Mucosa of rectum (tissue), 2 donors: Measurements from ENCODE around the gene PPAN.

ENCODE experiments used
- H3K27ac ChIP-seq, 2 donors: one replicate each; pipeline ENCODE4 v1.7.0; 2013; ENCODE audit warnings: inconsistent platforms in 2 of 2, low read depth in 2 of 2, low read length in 2 of 2
- H3K27me3 ChIP-seq, 2 donors: one replicate each; pipeline ENCODE4 v1.7.0; 2013; ENCODE audit warnings: low read length in 2 of 2; ENCODE audit not compliant: control insufficient read depth in 2 of 2, insufficient read depth in 2 of 2
- H3K36me3 ChIP-seq, 2 donors: one replicate each; pipeline ENCODE4 v1.7.0; 2013; ENCODE audit warnings: low read length in 2 of 2; ENCODE audit not compliant: control insufficient read depth in 2 of 2, insufficient read depth in 2 of 2
- H3K4me1 ChIP-seq, 2 donors: one replicate each; pipeline ENCODE4 v1.7.0; 2013; ENCODE audit warnings: low read length in 2 of 2, mild to moderate bottlenecking in 1 of 2; ENCODE audit not compliant: control insufficient read depth in 2 of 2, insufficient read depth in 2 of 2
- H3K4me3 ChIP-seq, 2 donors: one replicate each; pipeline ENCODE4 v1.7.0; 2013; ENCODE audit warnings: low read length in 2 of 2
- H3K9ac ChIP-seq, 2 donors: one replicate each; pipeline ENCODE4 v1.7.0; 2013; ENCODE audit warnings: low read length in 2 of 2, low read depth in 1 of 2, mild to moderate bottlenecking in 1 of 2
- H3K9me3 ChIP-seq, 2 donors: one replicate each; pipeline ENCODE4 v1.7.0; 2013; ENCODE audit warnings: low read length in 2 of 2; ENCODE audit not compliant: control insufficient read depth in 2 of 2
- donor health status: healthy.
- donor health status: Normal muscosa, but diverticular disease.

The PPAN gene

DNA sequence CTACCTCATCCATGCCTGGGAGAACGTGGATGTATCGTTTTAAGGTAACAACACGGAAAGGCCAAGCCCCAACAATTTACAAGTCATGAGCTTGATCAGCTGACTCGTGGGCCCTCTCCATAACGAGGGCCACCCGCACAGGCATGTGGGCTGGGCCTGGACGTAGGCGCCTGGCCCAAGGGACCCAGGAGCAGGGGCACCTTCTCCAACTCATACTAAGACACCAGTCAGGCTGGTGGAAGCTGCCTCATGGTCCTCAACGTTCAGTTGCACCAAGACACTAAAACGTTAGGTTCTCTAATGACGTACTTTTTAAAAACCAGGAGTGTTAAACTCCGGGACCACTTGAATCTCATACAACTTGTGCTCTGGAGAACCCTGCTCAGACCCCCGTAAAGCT lies 35.3 kb downstream of the PPAN start:
- no peaks in the 10 kb centered on the region for H3K27me3 ChIP-seq
- peaks cover 66 to 82% of the 10 kb centered on the region in 2 donors for H3K36me3 ChIP-seq
- no peaks in the 10 kb centered on the region for H3K9me3 ChIP-seq
- H3K9ac ChIP-seq, result no peak overlapping the region
- peaks cover 7 to 8% of the 10 kb centered on the region in 2 donors for H3K4me1 ChIP-seq
- H3K27ac ChIP-seq, result no peak overlapping the region
- H3K4me3 ChIP-seq, result no peak overlapping the region

DNA sequence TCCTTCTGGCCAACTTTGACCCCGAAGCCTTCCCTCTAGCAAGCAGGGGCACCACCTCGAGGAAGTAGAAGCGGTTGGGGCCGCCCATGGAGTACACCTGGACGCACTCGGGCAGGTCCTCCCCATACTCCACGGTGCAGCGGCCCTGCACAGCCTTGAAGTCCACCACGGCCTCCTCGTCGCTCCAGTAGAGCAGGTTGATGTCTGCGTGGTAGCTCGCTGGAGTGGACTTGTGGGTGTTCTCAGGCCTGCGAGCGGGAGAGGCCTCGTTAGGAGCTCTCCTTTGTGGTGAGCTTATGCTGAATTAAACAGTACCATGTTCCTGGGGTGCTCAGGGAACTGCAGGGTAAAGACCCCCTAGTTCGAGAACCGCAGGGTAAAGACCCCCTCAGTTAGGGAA lies 35.8 kb downstream of the PPAN start:
- H3K4me3 ChIP-seq, result no peak overlapping the region
- H3K36me3 ChIP-seq, result peaks cover 62 to 83% of the 10 kb centered on the region in 2 donors
- H3K27ac ChIP-seq, result peak overlapping the region; percentile 50 to 82

GRCh38 chr19:10142701-10143375 lies 36.7 kb downstream of the PPAN start:
- Histone ChIP-seq H3K27ac (peak overlapping the region; percentile 50 to 82), H3K4me3 (no peak overlapping the region), H3K9me3 (no peaks in the 10 kb centered on the region), H3K4me1 (peaks cover 7 to 8% of the 10 kb centered on the region in 2 donors), H3K9ac (peak overlapping the region; percentile 0 to 52), H3K36me3 (peaks cover 54 to 75% of the 10 kb centered on the region in 2 donors), H3K27me3 (no peaks in the 10 kb centered on the region)

More for the DNA sequence above, 35.8 kb downstream of the PPAN start:
- H3K4me1 ChIP-seq, result peaks cover 7 to 8% of the 10 kb centered on the region in 2 donors
- no peaks in the 10 kb centered on the region for H3K27me3 ChIP-seq
- peak overlapping the region in 1 of 2 donors; percentile 52 for H3K9ac ChIP-seq
- H3K9me3 ChIP-seq, result no peaks in the 10 kb centered on the region

- H3K9ac ChIP-seq, result no peak overlapping the region
- no peaks in the 10 kb centered on the region for H3K27me3 ChIP-seq
- no peaks in the 10 kb centered on the region for H3K9me3 ChIP-seq
- H3K27ac ChIP-seq, result peak overlapping the region in 1 of 2 donors; percentile 82
- H3K4me3 ChIP-seq, result no peak overlapping the region
- peaks cover 49 to 70% of the 10 kb centered on the region in 2 donors for H3K36me3 ChIP-seq
- peaks cover 7 to 8% of the 10 kb centered on the region in 2 donors for H3K4me1 ChIP-seq
Observed at GRCh38 chr19:10143681-10144080, 37.5 kb downstream of the PPAN start.

GRCh38 chr19:10144361-10144760 lies 38.2 kb downstream of the PPAN start:
- no peaks in the 10 kb centered on the region for H3K27me3 ChIP-seq
- no peak overlapping the region for H3K4me3 ChIP-seq
- no peak overlapping the region for H3K9ac ChIP-seq
- H3K9me3 ChIP-seq, result no peaks in the 10 kb centered on the region
- peaks cover 7 to 8% of the 10 kb centered on the region in 2 donors for H3K4me1 ChIP-seq
- H3K27ac ChIP-seq, result no peak overlapping the region
- H3K36me3 ChIP-seq, result peaks cover 46 to 68% of the 10 kb centered on the region in 2 donors

- Histone ChIP-seq H3K4me1 (peaks cover 7 to 8% of the 10 kb centered on the region in 2 donors), H3K9me3 (no peaks in the 10 kb centered on the region), H3K4me3 (no peak overlapping the region), H3K27ac (no peak overlapping the region), H3K36me3 (peaks cover 44 to 66% of the 10 kb centered on the region in 2 donors), H3K27me3 (no peaks in the 10 kb centered on the region), H3K9ac (no peak overlapping the region)
Observed at GRCh38 chr19:10145031-10145430, 38.9 kb downstream of the PPAN start.

DNA sequence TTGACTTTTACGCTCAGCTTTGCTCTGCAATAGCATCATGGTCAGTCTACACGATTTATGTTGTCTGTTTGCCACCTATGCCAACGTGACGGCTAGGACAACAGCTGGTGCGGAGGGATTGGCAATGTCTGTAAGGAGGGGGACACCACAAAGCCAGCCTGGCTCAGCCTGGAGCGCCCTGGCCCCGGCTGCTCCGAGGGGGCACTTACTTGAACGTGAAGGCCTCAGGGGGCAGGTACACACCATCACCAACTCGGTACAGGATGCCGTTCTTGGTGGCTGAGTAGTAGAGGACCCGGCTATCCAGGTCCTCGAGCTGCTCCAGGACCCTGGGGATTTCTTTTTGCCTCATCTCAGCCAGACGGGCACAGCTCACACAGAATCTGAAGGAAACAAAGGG lies 40.0 kb downstream of the PPAN start:
- H3K27me3 ChIP-seq, result no peaks in the 10 kb centered on the region
- H3K36me3 ChIP-seq, result peaks cover 42 to 68% of the 10 kb centered on the region in 2 donors
- no peak overlapping the region for H3K27ac ChIP-seq
- no peaks in the 10 kb centered on the region for H3K9me3 ChIP-seq
- H3K9ac ChIP-seq, result no peak overlapping the region
- H3K4me1 ChIP-seq, result peaks cover 7 to 8% of the 10 kb centered on the region in 2 donors
- no peak overlapping the region for H3K4me3 ChIP-seq

GRCh38 chr19:10149427-10149826 lies 43.3 kb downstream of the PPAN start:
- no peak overlapping the region for H3K27ac ChIP-seq
- peaks cover 44 to 68% of the 10 kb centered on the region in 2 donors for H3K36me3 ChIP-seq

GRCh38 chr19:10151521-10151920 lies 45.4 kb downstream of the PPAN start:
- no peak overlapping the region for H3K4me3 ChIP-seq
- H3K9ac ChIP-seq, result no peak overlapping the region
- H3K27me3 ChIP-seq, result no peaks in the 10 kb centered on the region
- H3K36me3 ChIP-seq, result peaks cover 51 to 68% of the 10 kb centered on the region in 2 donors
- no peak overlapping the region for H3K27ac ChIP-seq
- no peaks in the 10 kb centered on the region for H3K9me3 ChIP-seq
- H3K4me1 ChIP-seq, result no peaks in the 10 kb centered on the region

More at GRCh38 chr19:10149427-10149826, 43.3 kb downstream of the PPAN start:
- H3K9me3 ChIP-seq, result no peaks in the 10 kb centered on the region
- no peak overlapping the region for H3K9ac ChIP-seq
- no peak overlapping the region for H3K4me3 ChIP-seq
- H3K4me1 ChIP-seq, result no peaks in the 10 kb centered on the region
- no peaks in the 10 kb centered on the region for H3K27me3 ChIP-seq

DNA sequence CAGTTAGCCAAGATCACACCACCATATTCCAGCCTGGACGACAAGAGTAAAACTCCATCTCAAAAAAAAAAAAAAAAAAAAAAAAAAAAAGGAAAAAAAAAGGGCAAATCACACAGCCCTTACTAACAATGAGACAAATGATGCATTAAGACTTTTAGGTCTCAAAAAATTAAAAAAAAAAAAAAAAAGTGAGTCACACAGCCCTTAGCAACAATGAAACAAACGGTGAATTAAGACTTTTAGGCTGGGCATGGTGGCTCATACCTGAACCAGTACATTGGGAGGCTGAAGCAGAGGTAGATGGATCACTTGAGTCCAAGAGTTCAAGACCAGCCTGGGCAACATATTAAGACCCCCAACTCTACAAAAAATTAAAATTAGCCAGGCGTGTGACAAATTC lies 45.9 kb downstream of the PPAN start:
- Histone ChIP-seq H3K4me3 (no peak overlapping the region), H3K4me1 (no peaks in the 10 kb centered on the region), H3K9ac (no peak overlapping the region), H3K9me3 (no peaks in the 10 kb centered on the region), H3K27ac (no peak overlapping the region), H3K27me3 (no peaks in the 10 kb centered on the region), H3K36me3 (peaks cover 51 to 69% of the 10 kb centered on the region in 2 donors)
